ENCODE measurements around the gene DENND5A. TPM values are rescaled to one million over a fixed set of nuclear protein-coding genes. Genes with fewer than 3 reads are reported as not detected.

DENND5A gene
- total RNA-seq, 1 donor from 2014 or later: 122 TPM

- DNase-seq (ENCODE audit: extremely low spot score, unreplicated experiment): peak; percentile 25
- H3K27me3 Mint-ChIP-seq (ENCODE audit: unreplicated experiment): no peaks in the 10 kb centered on the region
- peaks cover 21% of the 10 kb centered on the region for H3K36me3 Mint-ChIP-seq (ENCODE audit: unreplicated experiment)
- H3K4me1 Mint-ChIP-seq (ENCODE audit: unreplicated experiment): peaks cover 3% of the 10 kb centered on the region
- no peak overlapping the region for H3K27ac Mint-ChIP-seq (ENCODE audit: unreplicated experiment)
- TF ChIP-seq, protein P1, sequence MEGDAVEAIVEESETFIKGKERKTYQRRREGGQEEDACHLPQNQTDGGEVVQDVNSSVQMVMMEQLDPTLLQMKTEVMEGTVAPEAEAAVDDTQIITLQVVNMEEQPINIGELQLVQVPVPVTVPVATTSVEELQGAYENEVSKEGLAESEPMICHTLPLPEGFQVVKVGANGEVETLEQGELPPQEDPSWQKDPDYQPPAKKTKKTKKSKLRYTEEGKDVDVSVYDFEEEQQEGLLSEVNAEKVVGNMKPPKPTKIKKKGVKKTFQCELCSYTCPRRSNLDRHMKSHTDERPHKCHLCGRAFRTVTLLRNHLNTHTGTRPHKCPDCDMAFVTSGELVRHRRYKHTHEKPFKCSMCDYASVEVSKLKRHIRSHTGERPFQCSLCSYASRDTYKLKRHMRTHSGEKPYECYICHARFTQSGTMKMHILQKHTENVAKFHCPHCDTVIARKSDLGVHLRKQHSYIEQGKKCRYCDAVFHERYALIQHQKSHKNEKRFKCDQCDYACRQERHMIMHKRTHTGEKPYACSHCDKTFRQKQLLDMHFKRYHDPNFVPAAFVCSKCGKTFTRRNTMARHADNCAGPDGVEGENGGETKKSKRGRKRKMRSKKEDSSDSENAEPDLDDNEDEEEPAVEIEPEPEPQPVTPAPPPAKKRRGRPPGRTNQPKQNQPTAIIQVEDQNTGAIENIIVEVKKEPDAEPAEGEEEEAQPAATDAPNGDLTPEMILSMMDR (IDR thresholded peaks at IDR 0.05): no peak
- H3K9me3 Mint-ChIP-seq (ENCODE audit: unreplicated experiment): peaks cover 9% of the 10 kb centered on the region
- no peak overlapping the region for H3K4me3 Mint-ChIP-seq (ENCODE audit: unreplicated experiment)
Measured at GRCh38 chr11:9125185-9125886, 139.8 kb downstream of the DENND5A start.

GRCh38 chr11:9123595-9124304, 141.4 kb downstream of the DENND5A start:
- H3K9me3 Mint-ChIP-seq (ENCODE audit: unreplicated experiment): peaks cover 9% of the 10 kb centered on the region
- H3K36me3 Mint-ChIP-seq (ENCODE audit: unreplicated experiment): peaks cover 18% of the 10 kb centered on the region
- no peak overlapping the region for H3K4me3 Mint-ChIP-seq (ENCODE audit: unreplicated experiment)
- TF ChIP-seq, protein P1 (IDR thresholded peaks at IDR 0.05): no peak
- DNase-seq (ENCODE audit: extremely low spot score, unreplicated experiment): no peak
- H3K4me1 Mint-ChIP-seq (ENCODE audit: unreplicated experiment): peaks cover 3% of the 10 kb centered on the region
- H3K27me3 Mint-ChIP-seq (ENCODE audit: unreplicated experiment): no peaks in the 10 kb centered on the region
- H3K27ac Mint-ChIP-seq (ENCODE audit: unreplicated experiment): no peak overlapping the region

- no peak overlapping the region for H3K4me3 Mint-ChIP-seq (ENCODE audit: unreplicated experiment)
- peaks cover 3% of the 10 kb centered on the region for H3K4me1 Mint-ChIP-seq (ENCODE audit: unreplicated experiment)
- H3K9me3 Mint-ChIP-seq (ENCODE audit: unreplicated experiment): no peaks in the 10 kb centered on the region
- TF ChIP-seq, protein P1 (IDR thresholded peaks at IDR 0.05): no peak
- peak; percentile 76 for DNase-seq (ENCODE audit: extremely low spot score, unreplicated experiment)
- no peaks in the 10 kb centered on the region for H3K27me3 Mint-ChIP-seq (ENCODE audit: unreplicated experiment)
- H3K27ac Mint-ChIP-seq (ENCODE audit: unreplicated experiment): no peak overlapping the region
- H3K36me3 Mint-ChIP-seq (ENCODE audit: unreplicated experiment): peaks cover 14% of the 10 kb centered on the region
Measured at GRCh38 chr11:9121469-9121796, 143.7 kb downstream of the DENND5A start.

DNA sequence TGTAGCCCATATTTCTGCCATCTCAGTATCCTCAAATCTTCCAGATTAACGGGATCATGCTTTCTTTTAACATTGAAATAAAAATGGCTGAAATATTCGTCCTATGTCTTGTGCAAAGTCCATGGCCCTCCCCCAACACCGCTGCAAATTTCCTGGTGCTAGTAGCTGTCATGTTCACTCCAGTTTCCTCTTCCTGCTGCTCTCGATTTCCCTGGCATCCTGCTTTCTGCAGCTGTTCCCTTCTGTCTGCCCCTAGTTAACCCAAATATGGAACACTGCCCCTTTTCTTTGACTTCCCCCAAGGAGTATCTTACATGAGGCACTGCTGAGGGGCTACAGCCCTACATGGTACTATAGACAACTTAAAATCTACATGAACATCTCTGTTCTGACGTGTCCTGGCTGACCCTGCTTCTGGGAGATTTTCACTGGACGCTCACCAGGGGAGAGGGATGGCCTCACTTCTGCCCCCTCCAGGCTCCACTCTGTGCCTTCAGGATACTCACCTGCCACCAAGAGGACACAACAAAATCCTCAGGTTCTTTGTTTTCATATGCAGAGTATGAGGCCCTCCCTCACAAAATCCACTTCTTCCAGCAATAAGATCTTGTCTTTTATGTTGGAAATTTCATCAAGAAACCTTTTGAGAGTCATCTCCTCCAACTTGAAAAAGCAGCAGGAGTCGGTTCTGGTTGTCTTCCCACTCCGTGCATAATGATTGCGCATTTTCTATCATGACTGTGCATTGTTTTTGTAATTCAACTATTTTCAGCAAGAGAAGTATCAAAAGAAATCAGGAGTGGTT, 144.3 kb downstream of the DENND5A start:
- no peak overlapping the region for H3K4me3 Mint-ChIP-seq (ENCODE audit: unreplicated experiment)
- H3K9me3 Mint-ChIP-seq (ENCODE audit: unreplicated experiment): no peaks in the 10 kb centered on the region
- TF ChIP-seq, protein P1 (IDR thresholded peaks at IDR 0.05): peak; percentile 18
- no peaks in the 10 kb centered on the region for H3K27me3 Mint-ChIP-seq (ENCODE audit: unreplicated experiment)
- H3K4me1 Mint-ChIP-seq (ENCODE audit: unreplicated experiment): peaks cover 3% of the 10 kb centered on the region
- DNase-seq (ENCODE audit: extremely low spot score, unreplicated experiment): peak; percentile 49
- peaks cover 18% of the 10 kb centered on the region for H3K36me3 Mint-ChIP-seq (ENCODE audit: unreplicated experiment)
- H3K27ac Mint-ChIP-seq (ENCODE audit: unreplicated experiment): no peak overlapping the region

GRCh38 chr11:9118277-9118676, 146.9 kb downstream of the DENND5A start:
- Mint-ChIP-seq H3K27me3 (ENCODE audit: unreplicated experiment) (no peaks in the 10 kb centered on the region), H3K9me3 (ENCODE audit: unreplicated experiment) (peaks cover 9% of the 10 kb centered on the region), H3K4me1 (ENCODE audit: unreplicated experiment) (peaks cover 2% of the 10 kb centered on the region), H3K4me3 (ENCODE audit: unreplicated experiment) (no peak overlapping the region), H3K36me3 (ENCODE audit: unreplicated experiment) (peaks cover 33% of the 10 kb centered on the region), H3K27ac (ENCODE audit: unreplicated experiment) (no peak overlapping the region)
- no peak for DNase-seq (ENCODE audit: extremely low spot score, unreplicated experiment)
- TF ChIP-seq, protein P1 (IDR thresholded peaks at IDR 0.05): no peak
